Body of pancreas (tissue), 4 donors: ENCODE data around the gene NUP210. TPM values are rescaled to one million over a fixed set of nuclear protein-coding genes. Genes with fewer than 3 reads are reported as not detected.
"Not testable (repeated sequence)": the region's sequence is repeated elsewhere in the genome, so short reads cannot be mapped to it uniquely, and the experiment has no call there.

Experiments
- ATAC-seq: fragments of 150-250 bp; one replicate; pipeline ENCODE4 v1.9.1; 2016
- DNase-seq, 4 donors: peaks; one replicate each; pipeline ENCODE4 v3.0.0-alpha.2; 2019
- H3K27ac ChIP-seq, 4 donors: fragments of 200-600 bp; sonication (generic); 1 replicate in 3 of 4; 2 replicates in 1 of 4; pipeline versions ENCODE4 v1.5.1 to v1.6.1; 2016 to 2019; ENCODE audit warnings: mild to moderate bottlenecking in 1 of 4, mixed read lengths in 1 of 4, moderate library complexity in 1 of 4
- H3K27me3 ChIP-seq, 2 donors: fragments of 200-600 bp; sonication (generic); one replicate each; pipeline ENCODE4 v1.6.0; 2016; ENCODE audit warnings: mild to moderate bottlenecking in 1 of 2
- H3K36me3 ChIP-seq, 2 donors: fragments of 200-600 bp; sonication (generic); replicated peaks in 1 of 2; 2 replicates each; pipeline ENCODE4 v1.5.1; 2016; ENCODE audit warnings: low read depth in 2 of 2; ENCODE audit not compliant: insufficient read depth in 1 of 2
- H3K4me1 ChIP-seq: fragments of 200-600 bp; sonication (generic); one replicate; pipeline ENCODE4 v1.6.0; 2016
- H3K4me3 ChIP-seq, 2 donors: fragments of 200-600 bp; sonication (generic); 1 replicate in 1 of 2; 2 replicates in 1 of 2; pipeline ENCODE4 v1.5.1; 2016 to 2019
- H3K9me3 ChIP-seq, 3 donors: fragments of 200-600 bp; sonication (generic); 1 replicate in 2 of 3; 2 replicates in 1 of 3; pipeline ENCODE4 v1.5.1; 2016
- CTCF ChIP-seq, 7 experiments: fragments of 450-650 bp in 4 of 7; fragments of 200-600 bp in 3 of 7; sonication (generic) in 3 of 7; IDR thresholded peaks; one replicate each; pipeline ENCODE4 v1.5.1; 2016 to 2019; ENCODE audit warnings: antibody characterized with exemption in 7 of 7
- POLR2A ChIP-seq, 3 donors: fragments of 450-650 bp; IDR thresholded peaks; one replicate each; pipeline ENCODE4 v1.6.1; 2016; ENCODE audit warnings: antibody characterized with exemption in 3 of 3, mild to moderate bottlenecking in 2 of 3
- WGBS, 2 donors: methylation state at CpG; one replicate each; pipeline ENCODE4 v1.1.5; 2017; 5-methylcytosine and 5-hydroxymethylcytosine counted together
- intact Hi-C: fragments of 100-400 bp; cut with DNase I; formaldehyde crosslinking; loops from one replicate; pipeline ENCODE4 v1.15.1; 2023
- total RNA-seq, 2 donors: library from RNA; depleted of rRNA; stranded (reverse); fragments of >200 nt; gene quantifications; one replicate each; pipeline ENCODE4 v1.1.0, GENCODE V29; 2016

NUP210 gene
- total RNA-seq, 2 donors from 2014 or later, result 16.3 to 19.1 TPM

GRCh38 chr3:13385373-13385965 lies 34.7 kb downstream of the NUP210 start:
- WGBS, 2 donors, result 52 to 89% methylated on average over 3 of the region's 3 CpGs
- H3K27ac ChIP-seq, result no peak overlapping the region
- no peak overlapping the region for H3K4me3 ChIP-seq
- no peaks in the 10 kb centered on the region for H3K4me1 ChIP-seq
- DNase-seq, result no peak
- H3K36me3 ChIP-seq, result peaks cover 0 to 9% of the 10 kb centered on the region in 2 donors
- no peak for TF ChIP-seq POLR2A (IDR thresholded peaks at IDR 0.05)
- TF ChIP-seq CTCF (IDR thresholded peaks at IDR 0.05), result no peak
- intact Hi-C loops, result no loop called here
- no peaks in the 10 kb centered on the region for H3K9me3 ChIP-seq
- no peaks in the 10 kb centered on the region for H3K27me3 ChIP-seq
- no peak for ATAC-seq

DNA sequence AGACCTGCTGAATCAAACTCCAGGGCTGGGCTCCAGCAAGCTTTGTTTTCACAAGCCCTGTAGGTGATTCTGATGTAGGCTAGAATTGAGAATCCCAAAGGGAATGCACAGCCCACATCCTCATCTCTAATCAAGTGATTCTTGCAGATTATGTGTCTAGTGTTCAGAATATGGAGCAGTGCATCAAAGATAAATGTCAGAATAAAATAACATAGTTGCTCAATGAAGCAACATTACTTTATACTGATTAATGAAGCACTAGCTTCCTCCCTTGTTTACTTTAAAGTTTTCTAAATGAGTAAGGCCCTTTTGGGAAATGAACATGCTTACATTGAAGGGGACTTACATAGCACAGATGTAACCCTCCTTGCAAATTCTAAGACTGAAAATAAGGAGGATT lies 39.2 kb downstream of the NUP210 start:
- DNase-seq (no peak), ATAC-seq (no peak)
- peaks cover 0 to 3% of the 10 kb centered on the region in 2 donors for H3K36me3 ChIP-seq
- no peak overlapping the region for H3K27ac ChIP-seq
- no peak overlapping the region for H3K4me3 ChIP-seq
- TF ChIP-seq CTCF (IDR thresholded peaks at IDR 0.05) (no peak), POLR2A (IDR thresholded peaks at IDR 0.05) (no peak)
- H3K9me3 ChIP-seq, result no peaks in the 10 kb centered on the region
- intact Hi-C loops, result no loop called here
- H3K4me1 ChIP-seq, result no peaks in the 10 kb centered on the region
- no peaks in the 10 kb centered on the region for H3K27me3 ChIP-seq

- intact Hi-C loops, result no loop called here
- TF ChIP-seq CTCF (IDR thresholded peaks at IDR 0.05) (no peak), POLR2A (IDR thresholded peaks at IDR 0.05) (no peak)
- ATAC-seq (no peak), DNase-seq (peak in 1 of 4 donors; percentile 7)
- H3K27ac ChIP-seq, result no peak overlapping the region
- no peaks in the 10 kb centered on the region for H3K9me3 ChIP-seq
- WGBS, 2 donors, result 80 to 82% methylated on average over 20 of the region's 20 CpGs
- no peaks in the 10 kb centered on the region for H3K4me1 ChIP-seq
- H3K4me3 ChIP-seq, result no peak overlapping the region
- H3K27me3 ChIP-seq, result no peaks in the 10 kb centered on the region
- peaks cover 0 to 3% of the 10 kb centered on the region in 2 donors for H3K36me3 ChIP-seq
Observed at GRCh38 chr3:13379201-13379830, 40.8 kb downstream of the NUP210 start.

GRCh38 chr3:13378155-13378554 lies 42.0 kb downstream of the NUP210 start:
- no peak for ATAC-seq
- WGBS, 2 donors, result 92 to 97% methylated on average over 5 of the region's 5 CpGs
- H3K9me3 ChIP-seq, result no peaks in the 10 kb centered on the region
- intact Hi-C loops, result no loop called here
- H3K4me3 ChIP-seq, result no peak overlapping the region
- H3K4me1 ChIP-seq, result no peaks in the 10 kb centered on the region
- H3K27ac ChIP-seq, result no peak overlapping the region
- no peaks in the 10 kb centered on the region for H3K27me3 ChIP-seq
- H3K36me3 ChIP-seq, result peaks cover 0 to 6% of the 10 kb centered on the region in 2 donors
- TF ChIP-seq CTCF (IDR thresholded peaks at IDR 0.05) (no peak), POLR2A (IDR thresholded peaks at IDR 0.05) (no peak)
- DNase-seq, result no peak

DNA sequence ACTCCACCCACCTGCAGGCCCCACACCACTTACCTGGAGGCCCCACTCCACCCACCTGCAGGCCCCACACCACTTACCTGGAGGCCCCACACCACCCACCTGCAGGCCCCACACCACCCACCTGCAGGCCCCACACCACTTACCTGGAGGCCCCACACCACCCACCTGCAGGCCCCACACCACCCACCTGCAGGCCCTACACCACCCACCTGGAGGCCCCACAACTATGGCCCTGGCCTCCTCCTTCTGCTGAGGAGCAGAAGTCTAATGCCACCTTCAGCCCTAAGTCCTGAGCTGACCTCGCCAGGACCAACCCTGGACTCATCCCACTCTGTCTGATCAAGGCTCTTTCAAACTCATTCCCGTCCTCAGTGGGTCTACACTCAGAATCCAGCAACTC lies 42.4 kb downstream of the NUP210 start:
- intact Hi-C loops, DNase-seq, H3K4me1 ChIP-seq, ATAC-seq, H3K36me3 ChIP-seq, H3K4me3 ChIP-seq, H3K27me3 ChIP-seq, H3K9me3 ChIP-seq, H3K27ac ChIP-seq: not testable (repeated sequence)
- WGBS, 2 donors, result 88 to 94% methylated on average over 2 of the region's 2 CpGs
